Choroid plexus epithelial cell (primary cell): Measurements from ENCODE around the gene MAF.

Experiments used
- DNase-seq: peaks from one replicate; pipeline ENCODE4 v3.0.0-alpha.2; 2010; ENCODE audit warnings: low read depth
- H3K4me3 ChIP-seq: 2 replicates; pipeline ENCODE4 v1.5.1; 2011; ENCODE audit warnings: low read depth, mild to moderate bottlenecking, control low read depth, low read length, moderate library complexity
- CTCF ChIP-seq: conservative IDR thresholded peaks from 2 replicates; pipeline ENCODE4 v1.5.1; 2011; ENCODE audit warnings: low read depth, mild to moderate bottlenecking, control low read depth, inconsistent platforms, low read length, moderate library complexity

Gene MAF

GRCh38 chr16:79580453-79581191 is 19.9 kb downstream of the MAF start:
- no peak for DNase-seq
- no peak overlapping the region for H3K4me3 ChIP-seq
- TF ChIP-seq CTCF = no peak

DNA sequence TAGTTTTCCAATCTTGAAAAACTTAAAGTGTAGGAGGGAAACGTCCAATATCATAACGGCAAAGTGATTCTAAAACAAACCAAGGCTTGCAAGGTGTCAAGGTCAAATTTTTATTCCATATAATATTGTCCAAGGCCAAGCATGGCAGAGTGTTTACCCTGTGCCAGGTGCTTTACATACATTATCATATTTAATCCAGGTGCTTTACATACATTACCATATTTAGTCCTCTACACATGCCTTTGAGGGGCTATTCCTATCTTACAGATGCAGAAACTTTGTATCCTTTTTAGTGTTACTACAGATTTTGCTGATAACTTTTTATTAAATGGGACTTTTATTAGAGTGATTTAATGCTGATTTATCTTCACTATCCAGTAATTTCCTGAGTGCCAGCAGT is 23.9 kb downstream of the MAF start:
- no peak overlapping the region for H3K4me3 ChIP-seq
- TF ChIP-seq CTCF = no peak
- DNase-seq = no peak

DNA sequence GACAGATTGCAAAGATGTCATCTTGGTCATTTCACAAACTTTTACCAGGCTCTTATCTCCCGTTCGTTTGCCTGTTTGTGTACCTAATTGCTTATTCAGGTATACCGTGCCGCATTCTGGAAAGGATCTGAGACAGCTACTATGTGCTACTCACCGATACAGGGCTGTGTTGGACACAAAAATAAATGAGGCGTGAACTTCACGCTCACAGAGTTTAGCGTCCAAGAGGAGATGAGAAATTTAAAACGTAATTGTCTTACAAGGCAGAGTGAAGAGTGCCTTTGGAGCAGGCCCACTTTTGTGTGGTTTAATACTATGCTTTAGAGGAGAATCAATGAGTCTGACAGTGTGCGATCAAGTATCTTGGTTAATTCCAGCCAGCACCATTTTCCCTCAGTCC is 26.7 kb downstream of the MAF start:
- DNase-seq = no peak
- no peak overlapping the region for H3K4me3 ChIP-seq
- no peak for TF ChIP-seq CTCF

GRCh38 chr16:79573071-79573470 is 27.5 kb downstream of the MAF start:
- no peak for TF ChIP-seq CTCF
- no peak overlapping the region for H3K4me3 ChIP-seq
- no peak for DNase-seq

DNA sequence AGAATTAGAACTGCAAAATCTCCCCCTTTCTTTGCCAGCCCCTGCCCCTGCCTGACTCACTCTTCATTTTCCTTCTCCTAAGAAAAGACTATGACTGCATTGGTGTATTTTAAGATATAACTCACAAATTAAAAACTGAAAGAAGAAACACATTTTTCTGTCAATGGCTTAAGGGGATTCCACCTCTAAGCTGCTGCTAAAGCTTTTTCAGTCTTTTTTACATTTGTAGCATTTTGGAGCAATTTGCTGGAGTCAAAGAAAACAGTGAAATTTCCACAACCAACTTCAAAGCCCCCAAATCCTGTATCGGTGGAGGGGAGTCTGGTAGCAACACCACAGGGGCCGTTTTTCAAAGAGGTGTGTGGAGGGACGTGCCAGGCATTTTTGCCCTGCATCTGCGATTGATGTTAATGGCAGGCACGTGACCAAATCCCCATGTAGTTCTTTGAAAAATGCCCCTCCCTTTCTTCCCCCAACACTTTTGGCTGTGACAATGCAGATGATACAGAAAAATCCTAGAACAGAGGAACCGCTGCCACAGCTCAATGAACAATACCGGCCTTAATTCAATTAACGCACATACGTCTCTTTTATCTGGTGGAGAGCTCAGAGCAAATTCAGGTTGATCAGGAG is 28.5 kb downstream of the MAF start:
- no peak for DNase-seq
- no peak for TF ChIP-seq CTCF
- no peak overlapping the region for H3K4me3 ChIP-seq

GRCh38 chr16:79571065-79571902 is 29.3 kb downstream of the MAF start:
- H3K4me3 ChIP-seq = no peak overlapping the region
- no peak for DNase-seq
- TF ChIP-seq CTCF = no peak
